Non-pigmented ciliary epithelial cell (primary cell): ENCODE measurements around the gene REC8.
"Not testable (repeated sequence)": the region's sequence is repeated elsewhere in the genome, so short reads cannot be mapped to it uniquely, and the experiment has no call there.

Experiments
- DNase-seq: peaks from one replicate; pipeline ENCODE4 v3.0.0-alpha.2; 2010; ENCODE audit warnings: low read depth

REC8 gene

DNA sequence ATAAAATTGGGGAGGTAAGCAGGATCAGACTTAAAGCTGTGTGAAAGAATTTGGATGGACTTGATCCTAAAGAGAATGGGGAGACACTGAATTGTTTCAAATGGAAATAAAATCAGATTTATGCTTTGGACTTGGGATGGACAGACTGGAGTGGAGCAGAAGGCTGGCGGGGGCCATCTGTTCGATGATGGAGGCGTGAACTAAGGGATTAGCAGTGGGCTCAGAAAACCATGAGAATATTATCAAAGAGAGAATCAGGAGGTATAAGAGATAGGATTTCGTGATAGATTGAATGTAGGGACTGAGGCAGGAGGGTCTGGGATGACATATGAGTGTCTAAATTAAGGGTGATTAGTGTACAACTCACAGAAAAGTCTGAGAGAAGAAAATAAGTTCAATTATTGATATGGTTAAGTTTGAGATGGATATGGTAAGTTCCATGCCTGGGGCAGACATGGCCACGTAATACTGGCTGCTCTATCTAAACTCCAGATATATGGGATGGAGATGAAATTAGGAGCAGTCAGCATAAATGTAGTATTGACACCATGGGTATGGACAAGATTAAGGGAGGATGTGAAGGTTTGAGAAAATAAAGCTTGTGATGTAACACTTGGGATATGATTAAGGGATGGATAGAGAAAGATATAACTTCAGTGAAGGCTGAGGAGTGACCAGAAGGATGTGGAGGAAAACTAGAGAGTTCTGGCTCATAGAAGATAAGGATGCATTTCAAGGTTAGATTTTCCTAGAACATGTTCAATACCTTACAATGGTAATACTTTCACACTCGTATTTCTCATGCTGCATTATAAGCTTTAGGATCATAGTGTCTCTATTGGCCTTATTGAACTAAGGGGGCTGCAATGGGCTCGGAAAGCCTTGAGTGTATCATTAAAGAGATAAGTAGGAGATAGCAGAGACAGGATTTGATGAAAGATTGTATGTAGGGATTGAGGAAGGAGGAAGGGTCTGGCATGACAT is 32.6 kb downstream of the REC8 start:
- DNase-seq, result no peak

DNA sequence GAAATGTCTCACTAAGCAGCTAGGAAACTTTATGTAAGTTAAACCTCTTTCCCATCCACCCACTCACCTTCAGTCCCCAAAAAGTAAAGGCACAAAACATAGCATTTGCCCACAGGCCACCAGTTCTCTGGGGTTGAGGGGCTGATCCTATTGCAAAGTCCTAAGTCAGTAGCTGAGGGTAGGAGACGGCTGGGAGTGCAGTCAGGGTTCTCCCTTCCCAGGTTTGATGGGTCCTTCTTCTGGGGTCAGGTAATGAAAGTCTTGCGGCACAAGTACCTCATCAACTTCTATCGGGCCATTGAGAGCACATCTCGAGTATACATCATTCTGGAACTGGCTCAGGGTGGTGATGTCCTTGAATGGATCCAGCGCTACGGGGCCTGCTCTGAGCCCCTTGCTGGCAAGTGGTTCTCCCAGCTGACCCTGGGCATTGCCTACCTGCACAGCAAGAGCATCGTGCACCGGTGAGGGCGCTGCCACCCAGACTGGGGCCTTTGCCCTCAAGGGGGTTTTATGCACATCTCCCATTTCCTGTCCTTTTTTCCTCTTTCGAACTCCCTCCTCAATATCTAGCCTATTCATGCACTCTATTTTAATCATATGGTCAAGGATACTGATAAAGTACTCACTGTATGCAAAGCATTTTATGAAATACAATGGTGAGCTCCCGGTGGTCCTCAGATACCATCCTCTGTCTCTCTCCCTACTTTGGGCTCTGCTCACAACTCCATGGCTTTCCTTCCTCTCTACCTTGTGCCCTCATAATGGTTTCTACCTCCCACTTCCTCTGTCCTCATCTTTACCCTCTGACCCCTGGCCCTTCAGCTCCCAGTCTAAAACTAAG is 34.6 kb downstream of the REC8 start:
- DNase-seq, result no peak

DNA sequence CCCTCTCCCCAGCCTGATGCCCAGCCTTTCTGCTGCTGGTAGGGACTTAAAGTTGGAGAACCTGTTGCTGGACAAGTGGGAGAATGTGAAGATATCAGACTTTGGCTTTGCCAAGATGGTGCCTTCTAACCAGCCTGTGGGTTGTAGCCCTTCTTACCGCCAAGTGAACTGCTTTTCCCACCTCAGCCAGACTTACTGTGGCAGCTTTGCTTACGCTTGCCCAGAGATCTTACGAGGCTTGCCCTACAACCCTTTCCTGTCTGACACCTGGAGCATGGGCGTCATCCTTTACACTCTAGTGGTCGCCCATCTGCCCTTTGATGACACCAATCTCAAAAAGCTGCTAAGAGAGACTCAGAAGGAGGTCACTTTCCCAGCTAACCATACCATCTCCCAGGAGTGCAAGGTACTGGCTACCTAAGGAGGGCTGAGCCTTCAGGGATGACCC is 35.2 kb downstream of the REC8 start:
- DNase-seq, result no peak

DNA sequence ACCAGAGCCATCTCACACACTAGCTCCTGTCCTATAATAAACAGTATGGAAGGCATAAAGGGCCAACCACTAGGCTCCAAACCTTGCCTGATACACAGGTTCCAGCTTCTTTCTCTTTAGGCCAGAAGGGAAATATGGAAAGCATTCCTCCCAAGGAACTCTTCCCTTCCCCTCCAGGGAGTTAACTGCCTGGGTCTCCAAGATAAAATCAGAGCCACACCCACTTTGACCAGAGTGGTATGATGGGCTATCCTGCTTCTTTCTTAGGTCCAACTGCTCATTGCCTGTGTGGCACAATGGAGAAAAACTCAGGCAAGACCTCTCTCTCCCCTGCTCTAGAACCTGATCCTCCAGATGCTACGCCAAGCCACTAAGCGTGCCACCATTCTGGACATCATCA is 35.7 kb downstream of the REC8 start:
- DNase-seq, result no peak

DNA sequence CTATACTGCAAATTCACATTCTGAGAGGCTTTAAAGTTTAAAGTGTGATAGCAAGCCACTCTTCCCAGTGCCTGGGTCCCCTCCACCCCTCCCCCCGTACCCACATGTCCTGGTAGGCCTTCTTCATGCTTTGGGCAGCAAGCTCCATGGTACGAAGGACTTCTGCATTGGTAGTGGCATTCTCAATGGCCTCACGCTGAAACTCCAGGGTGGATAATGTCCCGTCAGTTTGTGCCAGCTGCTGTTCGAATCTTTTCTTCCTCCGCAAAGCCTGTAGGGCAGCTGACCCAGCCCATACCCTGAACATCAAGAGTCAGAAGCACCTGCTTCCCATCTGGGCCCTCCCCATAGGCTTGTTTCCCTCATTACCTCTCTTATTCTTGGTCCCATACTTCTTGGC is 39.4 kb downstream of the REC8 start:
- DNase-seq, result no peak

DNA sequence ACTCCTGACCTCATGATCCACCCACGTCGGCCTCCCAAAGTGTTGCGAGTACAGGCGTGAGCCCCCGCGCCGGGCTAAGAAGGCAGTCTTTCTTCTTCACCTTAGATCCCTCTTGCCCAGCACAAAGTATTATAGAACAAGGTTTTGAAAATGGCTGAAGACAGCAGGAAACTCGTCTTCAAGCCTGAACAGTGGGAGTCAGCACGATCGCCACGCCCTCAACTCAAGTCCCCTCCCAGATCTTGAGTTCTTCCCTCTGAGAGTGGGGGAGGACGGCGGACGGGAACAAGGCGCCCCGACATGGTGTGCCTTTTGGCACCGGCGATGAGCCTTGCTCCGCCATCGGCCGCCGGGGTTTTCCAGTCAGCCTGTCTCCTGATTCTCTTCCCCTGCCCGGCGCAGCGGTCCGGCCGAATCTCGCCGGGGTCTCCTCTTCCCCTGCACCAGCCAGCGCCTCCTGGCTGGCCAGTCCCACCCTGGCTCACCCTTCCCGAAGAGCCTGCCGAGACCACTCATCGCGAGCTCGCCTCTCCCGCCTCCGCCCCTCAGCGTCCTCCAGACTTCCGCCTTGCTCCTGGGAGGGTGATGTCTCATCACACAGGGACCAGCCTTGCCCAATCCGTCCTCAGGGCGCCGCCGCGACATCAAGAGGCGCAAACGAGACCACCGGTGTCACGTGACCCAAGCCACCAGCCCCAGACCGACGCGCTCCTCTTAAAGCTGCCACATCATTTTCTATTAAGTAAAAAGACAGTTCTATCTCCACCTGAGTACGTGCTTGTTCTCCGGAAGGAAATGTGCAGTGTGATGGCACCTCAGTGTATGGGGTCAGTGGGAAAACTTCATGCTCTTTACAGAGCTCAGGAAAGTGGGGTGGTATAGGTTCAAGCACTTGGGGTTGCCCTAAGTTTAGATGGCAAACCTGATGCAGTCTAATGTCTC is 41.3 kb downstream of the REC8 start, which contains the start of gene CHMP4A:
CHMP4A (minus strand) TSS at position 565 of the 942 bp plus-strand sequence; CDS start at position 516, 49 bp downstream.
- DNase-seq, result peak; percentile 96

DNA sequence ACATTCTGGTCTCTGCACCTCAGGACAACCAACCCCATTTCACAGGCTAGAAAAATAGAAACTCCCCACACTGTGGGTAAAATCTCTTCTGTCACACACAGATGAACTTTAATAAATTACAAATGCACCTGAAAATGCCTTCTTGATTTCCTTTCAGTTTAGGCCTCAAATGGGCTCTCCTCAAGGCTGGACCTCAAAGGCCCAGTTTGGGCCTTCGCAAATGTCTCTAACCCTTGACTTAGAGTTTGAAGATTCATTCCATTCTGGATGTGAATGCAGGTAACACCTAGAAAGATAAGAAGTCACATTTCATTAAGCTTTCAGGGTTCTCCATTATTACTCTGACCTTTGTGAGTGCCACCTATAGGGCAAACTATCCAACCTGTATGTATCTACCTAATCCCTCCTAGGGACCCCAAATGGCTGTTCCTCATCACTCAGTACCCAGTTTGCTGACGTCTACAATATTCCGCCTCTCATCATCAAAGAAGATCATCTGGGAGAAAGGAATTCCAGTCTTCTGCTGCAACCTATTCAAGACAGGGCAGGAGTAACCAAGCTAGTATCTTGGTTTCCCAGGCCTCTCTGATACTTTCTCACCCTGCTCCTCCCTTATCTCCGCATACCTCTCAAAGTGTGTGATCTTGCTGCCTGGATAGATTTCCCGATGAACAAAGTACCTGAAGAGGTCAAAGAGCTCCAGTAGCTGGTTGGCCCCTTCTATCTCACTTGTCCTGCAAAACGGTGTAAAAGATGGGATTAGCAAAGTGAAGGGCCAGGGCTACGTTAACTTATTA is 42.2 kb downstream of the REC8 start:
- DNase-seq, result no peak

DNA sequence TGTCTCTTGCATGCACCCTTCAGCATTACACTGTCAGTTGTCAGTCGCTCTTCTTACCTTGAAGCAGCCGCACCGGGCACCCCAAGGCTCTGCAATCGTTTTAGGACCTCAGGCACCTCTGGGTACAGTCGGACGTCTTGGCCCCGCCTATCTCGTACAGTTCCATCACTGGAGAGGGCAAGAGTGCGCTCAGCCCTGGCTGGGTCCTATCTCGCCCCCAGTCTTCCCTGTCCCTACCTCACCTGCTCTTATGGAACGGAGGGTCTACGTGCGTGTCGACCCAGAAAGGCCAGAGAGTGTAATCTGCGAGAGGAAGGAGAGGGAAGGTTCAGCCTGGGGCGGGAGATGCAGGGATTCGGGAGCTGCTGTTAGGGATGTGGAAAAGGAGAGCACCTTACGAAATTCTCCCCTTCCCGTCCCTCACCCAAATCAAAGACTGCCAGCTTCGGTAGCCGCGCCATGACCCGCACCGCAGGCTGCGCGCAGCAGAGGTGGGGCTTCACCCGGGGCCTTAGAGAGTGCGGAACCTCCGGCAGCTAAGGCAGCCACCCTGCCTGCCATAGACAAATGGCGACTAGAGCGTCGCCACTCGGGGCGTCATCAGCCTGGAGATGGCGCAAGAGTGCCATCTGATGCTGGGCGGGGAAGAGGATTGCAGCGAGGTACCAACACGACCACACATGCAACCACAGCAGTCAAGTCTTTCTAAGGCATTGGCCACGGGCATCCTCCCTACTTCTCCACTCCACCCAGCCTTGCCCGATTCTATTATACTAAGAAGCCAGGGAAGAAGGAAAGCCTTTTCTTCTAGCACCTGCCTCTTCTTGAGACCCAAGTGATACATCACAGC is 43.8 kb downstream of the REC8 start, which contains the start of gene MDP1:
MDP1 (minus strand) TSS at position 572 of the 850 bp plus-strand sequence; CDS start at position 461, 111 bp downstream.
- peak; percentile 50 for DNase-seq

DNA sequence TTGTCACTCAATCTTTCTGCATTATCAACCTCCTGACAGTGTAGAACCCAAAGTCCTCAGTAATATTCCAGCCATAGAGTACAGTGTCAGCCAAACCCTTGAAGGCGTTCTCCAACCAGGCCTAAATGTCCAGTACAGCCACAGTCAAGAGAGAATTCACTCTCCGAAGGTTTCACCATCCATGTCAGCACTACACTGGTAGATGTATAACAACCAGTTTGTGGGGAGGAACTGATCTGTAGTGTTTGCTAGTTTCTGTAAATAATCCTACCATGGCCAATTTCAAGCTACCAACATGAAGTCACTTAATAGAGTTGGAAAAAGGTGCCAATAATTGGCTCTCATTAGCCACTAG is 44.4 kb downstream of the REC8 start:
- no peak for DNase-seq

DNA sequence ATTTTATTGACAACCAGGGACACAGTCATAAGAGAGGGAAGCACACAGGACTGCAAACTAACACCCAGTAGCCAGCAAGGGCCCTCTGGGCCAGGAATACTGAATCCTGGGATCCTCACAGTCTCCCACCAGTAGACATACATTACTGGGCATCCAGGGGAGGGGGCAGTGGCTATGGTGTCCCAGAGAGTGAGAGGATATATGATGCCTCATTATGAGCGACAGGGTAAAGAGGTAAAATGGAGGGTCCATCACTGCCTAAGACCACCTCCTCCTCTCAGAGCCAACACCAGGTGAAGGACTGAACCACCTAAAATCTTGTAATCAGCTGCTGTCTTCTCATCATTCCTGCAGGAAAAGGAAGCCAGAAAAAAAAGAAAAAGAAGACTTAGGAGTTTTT is 45.0 kb downstream of the REC8 start:
- DNase-seq, result not testable (repeated sequence)

DNA sequence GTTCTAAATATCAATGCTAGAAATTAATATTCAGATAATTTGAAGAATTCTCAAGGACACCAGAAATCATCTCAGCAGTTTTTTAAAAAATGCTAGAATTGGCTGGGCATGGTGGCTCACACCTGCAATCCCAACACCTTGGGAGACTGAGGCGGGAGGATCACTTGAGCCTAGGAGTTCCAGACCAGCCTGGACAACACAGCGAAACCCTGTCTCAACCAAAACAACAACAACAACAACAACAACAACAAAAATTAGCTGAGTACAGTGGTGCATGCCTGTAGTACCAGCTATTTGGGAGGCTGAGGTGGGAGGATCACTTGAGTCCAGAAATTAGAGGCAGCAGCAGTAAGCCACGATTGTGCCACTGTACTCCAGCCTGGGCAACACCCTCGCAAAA is 47.2 kb downstream of the REC8 start:
- DNase-seq, result no peak

DNA sequence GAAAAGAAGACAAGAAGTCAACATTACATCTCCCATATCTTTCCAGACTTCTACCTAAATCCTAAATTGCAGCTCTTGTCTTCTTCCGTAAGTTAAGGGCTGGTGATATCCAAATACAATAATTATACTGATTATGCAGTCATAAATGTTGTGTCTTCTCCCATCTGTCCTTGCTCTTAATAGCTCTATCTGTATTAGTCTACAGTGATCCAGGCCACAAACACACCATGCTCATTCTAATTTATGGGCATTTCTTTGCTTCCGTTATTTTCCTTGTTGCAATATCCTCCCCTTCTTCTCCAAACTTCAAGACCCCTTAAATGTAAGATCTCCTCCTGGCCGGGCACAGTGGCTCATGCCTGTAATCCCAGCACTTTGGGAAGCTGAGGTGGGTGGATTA is 47.6 kb downstream of the REC8 start:
- DNase-seq, result no peak

DNA sequence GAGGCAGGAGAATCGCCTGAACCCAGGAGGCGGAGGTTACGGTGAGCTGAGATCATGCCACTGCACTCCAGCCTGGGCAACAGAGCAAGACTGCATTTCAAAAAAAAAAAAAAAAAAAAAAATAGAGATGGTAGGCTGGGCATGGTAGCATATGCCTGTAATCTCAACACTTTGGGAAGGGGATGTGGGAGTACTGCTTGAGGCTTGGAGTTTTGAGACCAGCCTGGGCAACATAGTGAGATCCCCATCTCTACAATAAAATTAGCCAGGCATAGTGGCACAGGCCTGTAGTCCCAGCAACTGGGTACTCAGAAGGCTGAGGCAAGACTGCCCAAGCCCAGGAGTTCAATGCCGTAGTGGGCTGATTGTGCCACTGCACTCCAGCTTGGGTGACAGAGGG is 51.1 kb downstream of the REC8 start:
- not testable (repeated sequence) for DNase-seq

DNA sequence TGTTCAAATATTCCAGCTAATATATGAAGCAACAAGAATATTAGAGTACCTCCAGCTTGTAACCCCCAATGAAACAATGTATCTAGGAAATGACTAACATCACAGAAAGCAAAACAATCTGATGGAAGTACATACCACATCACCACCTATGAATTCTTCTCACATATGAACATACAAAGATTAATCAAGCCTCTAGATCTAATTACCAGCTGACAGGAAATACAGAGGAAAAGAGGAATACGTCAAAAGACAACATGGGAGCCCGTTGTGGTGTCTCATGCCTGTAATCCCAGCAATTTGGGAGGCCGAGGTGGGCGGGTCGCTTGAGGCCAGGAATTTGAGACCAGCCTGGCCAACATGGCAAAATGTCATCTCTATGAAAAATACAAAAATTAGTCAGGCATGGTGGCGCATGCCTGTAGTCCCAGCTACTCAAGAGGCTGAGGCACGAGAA is 52.8 kb downstream of the REC8 start:
- peak; percentile 93 for DNase-seq

DNA sequence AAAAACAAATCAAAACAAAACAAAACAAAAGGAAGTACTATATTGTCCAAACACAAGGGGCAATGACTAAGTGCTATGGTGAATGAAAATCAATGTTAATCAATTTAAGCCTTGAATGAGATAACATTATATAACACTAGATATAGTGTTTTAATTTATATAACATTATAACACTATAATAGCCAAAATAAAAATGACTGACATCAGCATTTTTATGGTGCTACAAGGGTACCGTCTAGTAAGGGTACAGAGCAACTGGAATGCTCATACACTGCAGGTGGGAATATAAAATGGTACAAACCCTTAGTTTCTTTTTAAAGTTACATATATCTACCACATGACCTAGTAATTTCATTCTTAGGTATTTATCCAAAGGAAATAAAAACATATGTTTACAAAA is 54.6 kb downstream of the REC8 start:
- DNase-seq, result no peak

DNA sequence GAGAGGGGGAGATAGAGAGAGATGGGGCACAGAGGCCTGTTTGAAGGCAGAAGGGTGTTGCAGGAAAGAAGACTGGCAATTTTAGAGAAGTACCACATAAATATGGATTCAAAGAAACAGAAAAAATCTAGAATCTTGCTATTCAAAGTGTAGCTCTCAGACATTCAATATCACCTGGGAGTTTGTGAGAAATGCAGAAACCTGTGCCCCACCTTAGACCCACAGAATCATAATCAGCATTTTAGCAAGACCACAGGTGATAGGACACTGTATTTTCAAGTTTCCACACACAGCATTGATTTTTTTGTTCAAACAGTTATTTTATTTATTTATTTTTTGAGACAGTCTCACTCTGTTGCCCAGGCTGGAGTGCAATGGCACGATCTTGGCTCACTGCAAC is 57.0 kb downstream of the REC8 start:
- DNase-seq, result no peak
